Measurements from ENCODE around the gene CELF5.

DNA sequence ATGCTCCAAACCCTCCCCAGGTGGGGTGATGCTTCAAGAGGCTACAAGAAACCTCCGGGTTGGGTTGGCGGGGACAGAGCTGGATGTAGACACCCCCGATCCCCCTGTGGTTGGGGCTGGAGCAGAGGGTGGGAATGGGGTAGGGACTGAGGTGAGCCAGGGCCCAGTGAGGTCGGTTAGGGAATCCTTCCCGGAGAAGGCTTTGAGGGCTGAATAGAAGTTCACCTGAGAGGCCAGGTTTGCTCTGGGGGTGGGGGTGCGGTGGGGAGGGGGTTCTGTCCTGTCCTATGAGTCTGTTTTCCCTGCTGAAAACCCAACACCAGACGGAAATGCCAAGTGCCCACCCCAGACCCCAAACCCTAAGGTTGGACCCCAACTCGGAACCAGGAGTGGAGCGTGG is 69.1 kb downstream of the CELF5 start:
- TF ChIP-seq POLR2AphosphoS5 (IDR thresholded peaks at IDR 0.05): no peak
- no peak for TF ChIP-seq POLR2A (IDR thresholded peaks at IDR 0.05)
- TF ChIP-seq, protein P1, sequence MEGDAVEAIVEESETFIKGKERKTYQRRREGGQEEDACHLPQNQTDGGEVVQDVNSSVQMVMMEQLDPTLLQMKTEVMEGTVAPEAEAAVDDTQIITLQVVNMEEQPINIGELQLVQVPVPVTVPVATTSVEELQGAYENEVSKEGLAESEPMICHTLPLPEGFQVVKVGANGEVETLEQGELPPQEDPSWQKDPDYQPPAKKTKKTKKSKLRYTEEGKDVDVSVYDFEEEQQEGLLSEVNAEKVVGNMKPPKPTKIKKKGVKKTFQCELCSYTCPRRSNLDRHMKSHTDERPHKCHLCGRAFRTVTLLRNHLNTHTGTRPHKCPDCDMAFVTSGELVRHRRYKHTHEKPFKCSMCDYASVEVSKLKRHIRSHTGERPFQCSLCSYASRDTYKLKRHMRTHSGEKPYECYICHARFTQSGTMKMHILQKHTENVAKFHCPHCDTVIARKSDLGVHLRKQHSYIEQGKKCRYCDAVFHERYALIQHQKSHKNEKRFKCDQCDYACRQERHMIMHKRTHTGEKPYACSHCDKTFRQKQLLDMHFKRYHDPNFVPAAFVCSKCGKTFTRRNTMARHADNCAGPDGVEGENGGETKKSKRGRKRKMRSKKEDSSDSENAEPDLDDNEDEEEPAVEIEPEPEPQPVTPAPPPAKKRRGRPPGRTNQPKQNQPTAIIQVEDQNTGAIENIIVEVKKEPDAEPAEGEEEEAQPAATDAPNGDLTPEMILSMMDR (IDR thresholded peaks at IDR 0.05): no peak

All from sigmoid colon (tissue), 4 donors.